IPS DF 4.7 (cell line): ENCODE measurements around the gene CTSK.

ENCODE experiments used
- DNase-seq: peaks from one replicate; pipeline ENCODE4 v3.0.0-alpha.2; 2013; ENCODE audit warnings: low spot score; ENCODE audit errors: extremely low read depth

CTSK gene

DNA sequence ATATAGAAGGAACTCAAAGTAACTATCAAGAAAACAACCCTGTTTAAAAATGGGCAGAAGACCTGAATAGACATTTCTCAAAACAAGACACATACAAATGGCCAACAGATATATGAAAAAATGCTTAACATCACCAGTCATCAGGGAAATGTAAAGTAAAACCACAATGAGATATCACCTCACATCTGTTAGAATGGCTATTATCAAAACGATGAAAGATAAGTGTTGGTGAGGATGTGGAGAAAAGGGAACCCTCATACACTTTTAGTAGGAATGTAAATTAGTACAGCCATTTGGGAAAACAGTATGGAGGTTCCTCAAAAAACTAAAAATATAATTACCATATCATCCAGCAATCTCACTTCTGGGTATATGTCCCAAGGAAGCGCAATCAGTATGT lies 45.5 kb downstream of the CTSK start:
- no peak for DNase-seq

DNA sequence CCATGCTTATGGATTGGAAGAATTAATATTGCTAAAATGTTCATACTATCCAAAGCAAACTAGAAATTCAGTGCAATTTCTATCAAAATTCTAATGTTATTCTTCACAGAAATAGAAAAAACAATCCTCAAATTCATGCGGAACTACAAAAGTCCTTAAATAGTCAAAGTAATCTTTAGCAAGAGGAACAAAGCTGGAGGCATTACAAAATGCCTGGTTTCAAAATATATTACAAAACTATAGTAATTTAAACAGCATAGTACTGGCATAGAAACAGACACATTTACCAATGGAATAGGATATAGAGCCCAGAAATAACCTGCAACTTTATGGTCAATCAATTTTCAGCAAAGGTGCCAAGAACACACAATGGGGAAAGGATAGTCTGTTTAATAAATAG lies 46.3 kb downstream of the CTSK start:
- no peak for DNase-seq

DNA sequence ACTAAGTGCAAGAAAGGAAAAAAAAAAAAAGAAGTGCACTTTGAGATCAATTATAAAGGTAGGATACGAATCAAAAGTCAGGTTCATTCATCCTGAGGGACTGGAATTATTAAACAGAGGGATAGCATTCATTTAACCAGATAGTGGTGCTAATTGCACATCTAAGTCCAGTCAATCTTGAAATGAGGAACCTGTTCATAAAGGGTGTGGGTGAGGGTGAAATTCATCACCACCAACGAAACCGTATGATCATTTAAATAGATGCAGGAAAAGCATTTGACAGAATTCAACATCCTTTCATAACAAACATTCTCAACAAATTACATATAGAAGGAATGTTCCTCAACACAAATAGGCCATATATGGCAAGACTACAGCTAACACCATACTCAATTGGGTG lies 48.0 kb downstream of the CTSK start:
- no peak for DNase-seq

DNA sequence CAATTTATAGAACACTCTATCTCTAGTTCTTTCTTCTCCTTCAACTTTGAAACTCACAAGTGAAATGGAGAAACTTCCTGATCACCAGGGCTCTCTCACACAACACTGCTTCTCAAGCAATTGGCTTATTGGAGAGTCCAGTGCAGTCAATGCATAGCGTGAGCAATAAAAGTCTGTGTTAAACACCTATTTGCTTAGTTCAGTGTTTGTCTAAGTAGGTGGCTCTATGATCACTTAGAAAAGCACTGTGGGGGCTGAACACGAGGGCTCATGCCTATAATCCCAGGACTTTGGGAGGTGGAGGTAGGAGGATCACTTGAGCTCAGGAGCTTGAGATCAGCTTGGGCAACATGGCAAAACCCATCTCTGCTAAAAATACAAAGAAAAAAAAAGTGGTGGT lies 54.6 kb downstream of the CTSK start:
- DNase-seq = no peak

DNA sequence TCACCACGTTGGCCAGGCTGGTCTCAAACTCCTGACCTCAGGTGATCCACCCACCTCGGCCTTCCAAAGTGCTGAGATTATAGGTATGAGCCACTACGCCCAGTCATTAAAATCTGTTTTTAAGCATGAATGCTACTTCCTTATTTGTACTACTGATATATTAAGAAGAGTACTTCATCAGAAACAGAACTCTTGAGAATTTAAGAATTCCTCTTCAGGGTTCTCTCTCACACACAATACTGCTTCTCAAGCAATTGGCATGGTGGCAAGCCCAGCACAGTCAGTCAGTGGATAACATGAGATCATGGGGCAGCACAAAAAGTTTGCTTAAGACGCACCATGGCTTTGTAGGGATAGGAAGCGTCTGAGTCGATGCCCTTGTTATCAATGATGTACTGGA lies 56.6 kb downstream of the CTSK start:
- DNase-seq = no peak

DNA sequence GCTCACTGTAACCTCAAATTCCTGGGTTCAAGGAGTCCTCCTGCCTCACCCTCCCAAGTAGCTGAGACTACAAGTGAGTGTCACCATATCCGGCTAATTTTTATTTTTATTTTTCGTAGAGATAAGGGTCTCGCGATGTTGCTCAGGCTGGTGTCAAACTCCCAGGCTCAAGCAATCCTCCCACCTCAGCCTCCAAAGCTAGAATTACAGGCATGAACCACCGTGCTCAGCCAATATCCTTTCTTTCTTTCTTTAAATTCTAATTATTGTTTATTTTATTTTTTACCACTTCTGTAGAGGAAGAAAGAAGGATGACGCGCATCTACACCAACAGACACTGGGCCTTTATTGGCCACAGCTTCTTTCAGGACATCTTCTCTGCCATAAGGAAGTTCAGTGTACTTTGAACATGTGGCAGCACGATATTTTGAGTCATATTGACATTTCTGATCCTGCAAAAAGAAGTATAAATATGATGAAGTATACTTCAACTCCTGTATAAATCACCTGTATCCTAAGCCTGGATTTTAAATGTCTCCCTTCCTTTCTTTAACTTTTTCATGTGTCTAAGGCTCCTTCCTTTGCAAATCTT lies 58.2 kb downstream of the CTSK start:
- DNase-seq = no peak

DNA sequence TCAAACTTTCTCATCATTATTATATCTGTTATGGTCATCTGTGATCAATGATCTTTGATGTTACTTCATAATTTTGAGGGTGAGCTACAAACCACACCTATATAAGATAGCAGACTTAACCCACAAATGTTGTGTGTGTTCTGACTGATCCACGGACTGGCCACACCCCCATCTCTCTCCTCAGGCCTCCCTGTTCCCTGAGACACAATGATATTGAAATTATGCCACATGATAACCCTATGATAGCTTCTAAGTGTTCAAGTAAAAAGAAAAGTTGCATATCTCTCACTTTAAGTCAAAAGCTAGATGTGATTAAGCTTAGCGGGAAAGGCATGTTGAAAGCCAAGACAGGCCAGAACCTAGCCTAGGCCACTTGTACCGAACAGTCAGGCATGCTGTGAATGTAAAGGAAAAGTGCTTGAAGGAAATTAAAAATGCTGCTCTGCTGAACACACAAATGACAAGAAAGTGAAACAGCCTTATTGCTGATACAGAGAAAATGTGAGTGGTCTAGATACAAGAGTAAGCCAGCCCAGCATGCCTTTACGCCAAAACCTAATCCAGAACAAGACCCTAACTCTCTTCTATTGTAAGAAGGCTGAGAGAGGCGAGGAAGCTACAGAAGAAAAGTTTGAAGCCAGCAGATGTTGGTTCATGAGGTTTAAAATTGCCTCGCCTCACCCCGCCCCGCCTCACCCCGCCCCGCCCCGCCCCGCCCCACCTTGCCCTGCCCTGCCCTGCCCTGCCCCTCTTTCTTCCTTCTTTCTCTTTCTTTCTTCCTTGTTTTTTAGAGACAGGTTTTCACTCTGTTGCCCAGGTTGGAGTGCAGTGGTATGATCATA lies 59.0 kb downstream of the CTSK start:
- DNase-seq = no peak
